Liver (tissue), 9 donors: ENCODE measurements around the gene APEX1. TPM values are rescaled to one million over a fixed set of nuclear protein-coding genes. Genes with fewer than 3 reads are reported as not detected.

Experiments used
- DNase-seq: peaks from one replicate; pipeline ENCODE4 v3.0.0-alpha.2; 2017; ENCODE audit warnings: low spot score
- H3K27ac ChIP-seq, 2 donors: one replicate each; pipeline ENCODE4 v1.7.0; 2013; ENCODE audit warnings: inconsistent platforms in 2 of 2, low read length in 2 of 2, control low read depth in 1 of 2, low read depth in 1 of 2, mild to moderate bottlenecking in 1 of 2
- H3K27me3 ChIP-seq, 4 donors: one replicate each; pipeline versions ENCODE4 v1.6.1 to v1.7.0; 2013; ENCODE audit warnings: low read length in 3 of 4, inconsistent platforms in 1 of 4, mild to moderate bottlenecking in 1 of 4, moderate library complexity in 1 of 4; ENCODE audit not compliant: control insufficient read depth in 4 of 4, insufficient read depth in 4 of 4
- H3K36me3 ChIP-seq, 4 donors: one replicate each; pipeline versions ENCODE4 v1.6.1 to v1.7.0; 2013; ENCODE audit warnings: low read length in 3 of 4, mild to moderate bottlenecking in 3 of 4, low read depth in 1 of 4, moderate library complexity in 1 of 4; ENCODE audit not compliant: control insufficient read depth in 4 of 4, insufficient read depth in 3 of 4
- H3K4me1 ChIP-seq, 4 donors: one replicate each; pipeline versions ENCODE4 v1.6.1 to v1.7.0; 2013; ENCODE audit warnings: low read length in 3 of 4, mild to moderate bottlenecking in 3 of 4, moderate library complexity in 1 of 4; ENCODE audit not compliant: control insufficient read depth in 4 of 4, insufficient read depth in 4 of 4
- H3K4me3 ChIP-seq, 3 donors: one replicate each; pipeline versions ENCODE4 v1.6.1 to v1.7.0; 2013; ENCODE audit warnings: low read length in 3 of 3, control low read depth in 1 of 3, low read depth in 1 of 3, mild to moderate bottlenecking in 1 of 3
- H3K9ac ChIP-seq, 2 donors: one replicate each; pipeline ENCODE4 v1.7.0; 2013; ENCODE audit warnings: low read length in 2 of 2, mild to moderate bottlenecking in 2 of 2, moderate library complexity in 2 of 2, control low read depth in 1 of 2, low read depth in 1 of 2
- H3K9me3 ChIP-seq, 4 donors: one replicate each; pipeline versions ENCODE4 v1.6.1 to v1.7.0; 2013; ENCODE audit warnings: low read length in 3 of 4; ENCODE audit not compliant: control insufficient read depth in 4 of 4
- ATF3 ChIP-seq: IDR thresholded peaks from 2 replicates; pipeline ENCODE4 v1.6.1; 2016; ENCODE audit warnings: antibody characterized with exemption
- CTCF ChIP-seq: fragments of 150-350 bp; IDR thresholded peaks from 2 replicates; pipeline ENCODE4 v1.5.1; 2017; ENCODE audit warnings: improper control_type of control experiment, low read depth, low read length; ENCODE audit not compliant: missing input control
- EGR1 ChIP-seq, 2 donors: IDR thresholded peaks; 2 replicates each; pipeline ENCODE4 v1.6.1; 2016 to 2018; ENCODE audit warnings: antibody characterized with exemption in 2 of 2, low read depth in 2 of 2
- FOXA1 ChIP-seq: IDR thresholded peaks from 2 replicates; pipeline ENCODE4 v1.6.1; 2016; ENCODE audit warnings: antibody characterized with exemption
- FOXA2 ChIP-seq: IDR thresholded peaks from 2 replicates; pipeline ENCODE4 v1.6.1; 2016; ENCODE audit warnings: antibody characterized with exemption
- GABPA ChIP-seq, 2 donors: IDR thresholded peaks in 1 of 2; conservative IDR thresholded peaks in 1 of 2; 2 replicates each; pipeline ENCODE4 v1.6.1; 2016; ENCODE audit warnings: antibody characterized with exemption in 2 of 2, mild to moderate bottlenecking in 1 of 2, moderate library complexity in 1 of 2
- HNF4A ChIP-seq, 2 donors: conservative IDR thresholded peaks; 2 replicates each; pipeline ENCODE4 v1.6.1; 2016; ENCODE audit warnings: antibody characterized with exemption in 2 of 2, mild to moderate bottlenecking in 2 of 2
- HNF4G ChIP-seq: IDR thresholded peaks from 2 replicates; pipeline ENCODE4 v1.6.1; 2016; ENCODE audit warnings: antibody characterized with exemption
- JUND ChIP-seq, 2 donors: IDR thresholded peaks; 2 replicates each; pipeline ENCODE4 v1.6.1; 2016; ENCODE audit warnings: antibody characterized with exemption in 2 of 2
- MAX ChIP-seq: IDR thresholded peaks from 2 replicates; pipeline ENCODE4 v1.6.1; 2016; ENCODE audit warnings: antibody characterized with exemption
- NR2F2 ChIP-seq: IDR thresholded peaks from 2 replicates; pipeline ENCODE4 v1.6.1; 2016; ENCODE audit warnings: antibody characterized with exemption
- RAD21 ChIP-seq, 2 donors: IDR thresholded peaks; 2 replicates each; pipeline ENCODE4 v1.6.1; 2016; ENCODE audit warnings: antibody characterized with exemption in 2 of 2, mild to moderate bottlenecking in 2 of 2
- REST ChIP-seq: IDR thresholded peaks from 2 replicates; pipeline ENCODE4 v1.6.1; 2016; ENCODE audit warnings: antibody characterized with exemption, mild to moderate bottlenecking
- RXRA ChIP-seq, 2 donors: IDR thresholded peaks; 2 replicates each; pipeline ENCODE4 v1.6.1; 2017 to 2018; ENCODE audit warnings: antibody characterized with exemption in 2 of 2, mild to moderate bottlenecking in 1 of 2
- SP1 ChIP-seq: IDR thresholded peaks from 2 replicates; pipeline ENCODE4 v1.6.1; 2018; ENCODE audit warnings: antibody characterized with exemption, mild to moderate bottlenecking
- TAF1 ChIP-seq: conservative IDR thresholded peaks from 2 replicates; pipeline ENCODE4 v1.6.1; 2016; ENCODE audit warnings: antibody characterized with exemption, mild to moderate bottlenecking
- YY1 ChIP-seq: IDR thresholded peaks from 2 replicates; pipeline ENCODE4 v1.6.1; 2016; ENCODE audit warnings: antibody characterized with exemption, mild to moderate bottlenecking
- ZBTB33 ChIP-seq: IDR thresholded peaks from 2 replicates; pipeline ENCODE4 v1.6.1; 2016; ENCODE audit warnings: antibody characterized with exemption
- WGBS: extraction: QIAGEN DNeasy Blood & Tissue Kit; methylation state at CpG from one replicate; pipeline ENCODE4 v1.1.7; 2013; 5-methylcytosine and 5-hydroxymethylcytosine counted together
- polyA plus RNA-seq, 2 donors: library from polyadenylated mRNA; stranded (reverse) in 1 of 2; unstranded in 1 of 2; fragments of 200-250 nt in 1 of 2; fragments of >200 nt in 1 of 2; fragmentation: Nextera tagmentation in 1 of 2; extraction: Ambion mirVana in 1 of 2; gene quantifications; one replicate each; pipeline versions ENCODE4 v1.2.1 to v1.2.3, GENCODE V29; 2013 to 2015
- total RNA-seq, 2 donors: library from RNA; depleted of rRNA; stranded (reverse); fragments of >200 nt; gene quantifications; one replicate each; pipeline ENCODE4 v1.2.3, GENCODE V29; 2014
- donor health status: healthy.
- donor health status: healthy.
- donor health status: healthy.
- donor health status: healthy.
- donor health status: healthy.

APEX1 gene
- total and polyA plus RNA-seq, 4 donors = 32.4 to 64.5 (median 46.7) TPM

- no peaks in the 10 kb centered on the region for H3K9me3 ChIP-seq
- H3K36me3 ChIP-seq = peaks cover 0 to 6% (median 5%) of the 10 kb centered on the region in 4 donors
- WGBS = under 1% methylated on average over 40 of the region's 40 CpGs
- H3K27me3 ChIP-seq = no peaks in the 10 kb centered on the region
- TF ChIP-seq MAX (peak; percentile 47), GABPA (IDR thresholded peaks at IDR 0.05 in 1 of 2, conservative IDR thresholded peaks at IDR 0.05 in 1 of 2) (no peak), ATF3 (no peak), RAD21 (IDR thresholded peaks at IDR 0.05) (peak in 1 of 2 donors; percentile 44), FOXA2 (no peak), ZBTB33 (no peak), HNF4A (conservative IDR thresholded peaks at IDR 0.05) (no peak), SP1 (peak; percentile 62), JUND (IDR thresholded peaks at IDR 0.05) (no peak), YY1 (peak; percentile 69), REST (peak; percentile 89), EGR1 (IDR thresholded peaks at IDR 0.05; ENCODE audit: low read depth in 2 of 2) (peak; percentile 23 to 40), CTCF (no peak), HNF4G (no peak), RXRA (IDR thresholded peaks at IDR 0.05) (peak; percentile 13 to 19), FOXA1 (no peak), NR2F2 (no peak), TAF1 (peak; percentile 96)
- peak within 1 kb of the TSS; percentile 42 to 51 for H3K9ac ChIP-seq
- peak within 1 kb of the TSS; percentile 63 to 91 (median 63) for H3K4me3 ChIP-seq
- peaks cover 6 to 39% (median 33%) of the 10 kb centered on the region in 4 donors for H3K4me1 ChIP-seq
- peak within 1 kb of the TSS; percentile 71 to 80 for H3K27ac ChIP-seq
- DNase-seq = peak; percentile 95
Measured at GRCh38 chr14:20469242-20469889, 14.3 kb downstream of the APEX1 start, which contains the start of gene PNP. Gene PNP (plus strand): TSS chr14:20469406. CDS start chr14:20469525, 119 bp downstream.
